H1 (cell line): ENCODE results near the gene HK2. TPM values are rescaled to one million over a fixed set of nuclear protein-coding genes. Genes with fewer than 3 reads are reported as not detected.

Source experiments
- TAF1 ChIP-seq: IDR thresholded peaks from 2 replicates; pipeline ENCODE4 v1.6.1; 2011; ENCODE audit warnings: mild to moderate bottlenecking, low read depth, low read length
- polyA plus RNA-seq, 7 experiments: library from polyadenylated mRNA; depleted of rRNA in 3 of 7; stranded (reverse) in 5 of 7; unstranded in 2 of 7; fragments of >200 nt in 5 of 7; fragments of 200-250 nt in 2 of 7; gene quantifications; 1 replicate in 5 of 7; 2 replicates in 1 of 7; 4 replicates in 1 of 7; pipeline versions ENCODE4 v1.2.1 to v1.2.3, GENCODE V29; 2011 to 2013; ENCODE audit warnings: missing spikeins in 2 of 7, mixed read lengths in 2 of 7
- total RNA-seq: library from RNA; stranded (reverse); fragmentation: NEBNext Ultra II Directional; extraction: Animal tissue kit (Norgen Biotek cat#: 25700); gene quantifications from 2 replicates; pipeline ENCODE4 v1.2.1, GENCODE V29; 2021
- TF ChIP-seq, protein P1 (sequence below): IDR thresholded peaks from 2 replicates; pipeline ENCODE4 v1.6.1; 2011; ENCODE audit warnings: low read length, improper control_type of control experiment

HK2 gene
- total and polyA plus RNA-seq, 2 of the 8 experiments (the other 6 are each of a cell fraction or from before 2014, with no cell fraction given): 22.1 to 61.9 TPM

GRCh38 chr2:74856004-74856578, 22.2 kb downstream of the HK2 start (continued):
- TF ChIP-seq, protein P1, sequence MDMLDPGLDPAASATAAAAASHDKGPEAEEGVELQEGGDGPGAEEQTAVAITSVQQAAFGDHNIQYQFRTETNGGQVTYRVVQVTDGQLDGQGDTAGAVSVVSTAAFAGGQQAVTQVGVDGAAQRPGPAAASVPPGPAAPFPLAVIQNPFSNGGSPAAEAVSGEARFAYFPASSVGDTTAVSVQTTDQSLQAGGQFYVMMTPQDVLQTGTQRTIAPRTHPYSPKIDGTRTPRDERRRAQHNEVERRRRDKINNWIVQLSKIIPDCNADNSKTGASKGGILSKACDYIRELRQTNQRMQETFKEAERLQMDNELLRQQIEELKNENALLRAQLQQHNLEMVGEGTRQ: no peak
- TF ChIP-seq TAF1: no peak
